Measurements from ENCODE around the gene IGSF8.

DNA sequence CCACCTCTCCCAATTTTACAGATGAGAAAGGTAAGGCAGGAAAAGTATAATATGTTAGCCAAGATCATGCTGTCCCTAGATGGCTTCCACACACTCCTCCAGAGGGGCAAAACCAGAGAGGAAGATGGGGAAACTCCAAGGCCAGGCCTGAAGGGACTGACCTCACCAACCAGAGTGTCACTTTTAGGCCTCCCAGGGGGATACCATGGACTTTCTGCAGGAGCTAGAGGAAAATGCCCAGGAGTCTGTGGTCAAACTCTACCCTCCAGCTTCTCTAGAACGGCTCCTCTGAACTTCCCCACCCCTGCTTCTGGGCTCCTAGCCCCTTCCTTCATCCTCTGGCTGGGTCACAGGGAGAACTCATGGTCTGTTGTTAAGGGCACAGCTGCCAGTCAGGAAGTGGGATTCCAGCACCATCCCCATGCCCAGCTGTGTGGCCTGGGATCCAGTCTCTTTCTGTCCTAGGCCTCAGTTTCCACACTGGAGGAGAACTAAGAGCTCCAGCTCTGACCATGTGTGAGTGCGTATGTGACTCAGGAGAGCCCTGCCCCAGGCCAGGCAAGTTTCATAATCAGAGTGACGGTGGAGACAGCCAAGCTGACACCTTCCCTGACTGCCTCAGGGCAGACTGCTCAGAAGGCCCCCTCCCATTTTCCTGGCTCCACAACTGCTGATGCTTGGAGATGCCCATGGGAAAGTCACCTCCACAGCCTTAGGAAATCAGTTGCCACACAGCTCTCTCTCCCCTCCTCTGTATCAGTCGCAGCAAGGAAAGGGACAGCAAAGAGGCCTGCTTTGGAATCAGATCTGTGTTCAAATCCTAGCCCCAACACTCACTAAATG is 1.9 kb downstream of the IGSF8 start:
- TF ChIP-seq POLR2A (IDR thresholded peaks at IDR 0.05; ENCODE audit: low read length) (no peak), CHD4 (IDR thresholded peaks at IDR 0.05; ENCODE audit: borderline replicate concordance) (no peak), MYC (IDR thresholded peaks at IDR 0.05; ENCODE audit: borderline replicate concordance, low read length) (no peak), RCOR1 (IDR thresholded peaks at IDR 0.05; ENCODE audit: low read depth, low read length) (no peak), CHD2 (IDR thresholded peaks at IDR 0.05; ENCODE audit: low read length, partially characterized antibody) (no peak)
- TF ChIP-seq, protein P1, sequence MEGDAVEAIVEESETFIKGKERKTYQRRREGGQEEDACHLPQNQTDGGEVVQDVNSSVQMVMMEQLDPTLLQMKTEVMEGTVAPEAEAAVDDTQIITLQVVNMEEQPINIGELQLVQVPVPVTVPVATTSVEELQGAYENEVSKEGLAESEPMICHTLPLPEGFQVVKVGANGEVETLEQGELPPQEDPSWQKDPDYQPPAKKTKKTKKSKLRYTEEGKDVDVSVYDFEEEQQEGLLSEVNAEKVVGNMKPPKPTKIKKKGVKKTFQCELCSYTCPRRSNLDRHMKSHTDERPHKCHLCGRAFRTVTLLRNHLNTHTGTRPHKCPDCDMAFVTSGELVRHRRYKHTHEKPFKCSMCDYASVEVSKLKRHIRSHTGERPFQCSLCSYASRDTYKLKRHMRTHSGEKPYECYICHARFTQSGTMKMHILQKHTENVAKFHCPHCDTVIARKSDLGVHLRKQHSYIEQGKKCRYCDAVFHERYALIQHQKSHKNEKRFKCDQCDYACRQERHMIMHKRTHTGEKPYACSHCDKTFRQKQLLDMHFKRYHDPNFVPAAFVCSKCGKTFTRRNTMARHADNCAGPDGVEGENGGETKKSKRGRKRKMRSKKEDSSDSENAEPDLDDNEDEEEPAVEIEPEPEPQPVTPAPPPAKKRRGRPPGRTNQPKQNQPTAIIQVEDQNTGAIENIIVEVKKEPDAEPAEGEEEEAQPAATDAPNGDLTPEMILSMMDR (IDR thresholded peaks at IDR 0.05): no peak

Measured in A549 (cell line).